H1 (cell line): ENCODE results near the gene F10. TPM values are rescaled to one million over a fixed set of nuclear protein-coding genes. Genes with fewer than 3 reads are reported as not detected.

Source experiments
- CTCF ChIA-PET: fragments of 300-600 bp; sonication (Branson Sonifier 250); formaldehyde crosslinking; loops from one replicate; lab custom pipeline; 2021; ENCODE audit not compliant: partially characterized antibody; lab: Charles Lee
- POLR2A ChIA-PET: fragments of 300-600 bp; sonication (Branson Sonifier 250); formaldehyde crosslinking; loops from one replicate; lab custom pipeline; 2021; ENCODE audit warnings: inconsistent platforms; ENCODE audit not compliant: partially characterized antibody; lab: Charles Lee
- DNase-seq, 2 experiments: peaks; one replicate each; pipeline versions ENCODE4 v3.0.0 to v3.0.0-alpha.2; 2010 to 2022; ENCODE audit warnings: low spot score in 2 of 2, low read depth in 1 of 2, mixed read lengths in 1 of 2
- FAIRE-seq: peaks from 2 replicates; lab custom pipeline; 2011; peaks lifted over from hg19 to GRCh38; lab: Jason Lieb, UNC
- H2AFZ ChIP-seq: 2 replicates; pipeline ENCODE4 v1.8.1; 2012; ENCODE audit warnings: low read length, inconsistent platforms
- H2AK5ac ChIP-seq: 2 replicates; pipeline ENCODE4 v1.6.1; 2013; ENCODE audit warnings: low read depth, low read length
- H2BK120ac ChIP-seq: replicated peaks from 2 replicates; pipeline ENCODE3; 2013; ENCODE audit warnings: low read depth, low read length, inconsistent platforms
- H2BK12ac ChIP-seq: 2 replicates; pipeline ENCODE4 v1.6.1; 2013; ENCODE audit warnings: low read depth, low read length
- H2BK15ac ChIP-seq: 2 replicates; pipeline ENCODE4 v1.6.1; 2013; ENCODE audit warnings: low read length
- H2BK20ac ChIP-seq: 2 replicates; pipeline ENCODE4 v1.6.1; 2013; ENCODE audit warnings: low read length
- H2BK5ac ChIP-seq: 2 replicates; pipeline ENCODE4 v1.6.1; 2013; ENCODE audit warnings: low read depth, low read length
- H3K14ac ChIP-seq: 2 replicates; pipeline ENCODE4 v1.6.1; 2013; ENCODE audit warnings: inconsistent platforms; ENCODE audit not compliant: insufficient read length
- H3K18ac ChIP-seq: 2 replicates; pipeline ENCODE4 v1.6.1; 2013; ENCODE audit warnings: low read length; ENCODE audit errors: extremely low read depth
- H3K23ac ChIP-seq: 2 replicates; pipeline ENCODE4 v1.6.1; 2013; ENCODE audit warnings: inconsistent platforms; ENCODE audit not compliant: insufficient read length
- H3K23me2 ChIP-seq: 2 replicates; pipeline ENCODE4 v1.6.1; 2013; ENCODE audit warnings: low read depth, low read length
- H3K27ac ChIP-seq: 2 replicates; pipeline ENCODE4 v1.6.1; 2011; ENCODE audit warnings: low read depth, low read length, inconsistent platforms
- H3K27me3 ChIP-seq, 4 experiments: replicated peaks in 1 of 4; 1 replicate in 1 of 4; 2 replicates in 3 of 4; pipeline versions ENCODE4 v1.6.1 to v1.8.1; 2011 to 2013; ENCODE audit warnings: low read length in 3 of 4, mild to moderate bottlenecking in 3 of 4, inconsistent platforms in 2 of 4, mixed read lengths in 2 of 4, moderate library complexity in 1 of 4; ENCODE audit not compliant: control insufficient read depth in 3 of 4, insufficient read depth in 3 of 4; ENCODE audit errors: extremely low read depth in 1 of 4
- H3K36me3 ChIP-seq, 4 experiments: 2 replicates each; pipeline versions ENCODE4 v1.6.1 to v1.8.1; 2011 to 2013; ENCODE audit warnings: mild to moderate bottlenecking in 4 of 4, low read length in 3 of 4, moderate library complexity in 2 of 4, control low read depth in 1 of 4, inconsistent platforms in 1 of 4; ENCODE audit not compliant: insufficient read depth in 4 of 4, control insufficient read depth in 2 of 4
- H3K4ac ChIP-seq: replicated peaks from 2 replicates; pipeline ENCODE3; 2013; ENCODE audit warnings: low read length, low read depth, mixed read lengths, inconsistent platforms; ENCODE audit not compliant: insufficient read length
- H3K4me1 ChIP-seq, 4 experiments: replicated peaks in 1 of 4; 1 replicate in 1 of 4; 2 replicates in 3 of 4; pipeline versions ENCODE4 v1.6.1 to v1.8.1; 2011 to 2013; ENCODE audit warnings: low read length in 3 of 4, inconsistent platforms in 2 of 4, mixed read lengths in 1 of 4; ENCODE audit not compliant: insufficient read depth in 4 of 4, control insufficient read depth in 3 of 4
- H3K4me2 ChIP-seq, 2 experiments: 2 replicates each; pipeline versions ENCODE4 v1.6.1 to v1.8.1; 2011 to 2013; ENCODE audit warnings: low read depth in 2 of 2, low read length in 2 of 2, control low read depth in 1 of 2, inconsistent platforms in 1 of 2, mild to moderate bottlenecking in 1 of 2; ENCODE audit not compliant: insufficient read depth in 1 of 2
- H3K4me3 ChIP-seq, 4 experiments: fragments of 200-600, 300-600 bp in 1 of 4; sonication (generic), shearing (Covaris generic), sonication (Bioruptor Twin) in 1 of 4; 2 replicates each; pipeline versions ENCODE4 v1.5.1 to v1.8.1; 2011 to 2016; ENCODE audit warnings: low read length in 4 of 4, low read depth in 3 of 4, control low read depth in 2 of 4, inconsistent platforms in 2 of 4, mild to moderate bottlenecking in 2 of 4, mixed read lengths in 1 of 4, moderate library complexity in 1 of 4; ENCODE audit not compliant: insufficient read depth in 2 of 4; ENCODE audit errors: extremely low read depth in 1 of 4
- H3K56ac ChIP-seq: replicated peaks from 2 replicates; pipeline ENCODE3; 2013; ENCODE audit warnings: low read depth, mild to moderate bottlenecking, mixed read lengths, low read length, inconsistent platforms; ENCODE audit not compliant: insufficient read length
- H3K79me1 ChIP-seq: 2 replicates; pipeline ENCODE4 v1.6.1; 2013; ENCODE audit warnings: low read depth, low read length, control low read depth
- H3K79me2 ChIP-seq, 2 experiments: 2 replicates each; pipeline versions ENCODE4 v1.6.1 to v1.8.1; 2012 to 2013; ENCODE audit warnings: low read length in 2 of 2, mild to moderate bottlenecking in 2 of 2, inconsistent platforms in 1 of 2; ENCODE audit not compliant: insufficient read depth in 2 of 2, control insufficient read depth in 1 of 2
- H3K9ac ChIP-seq, 4 experiments: replicated peaks in 1 of 4; 1 replicate in 1 of 4; 2 replicates in 3 of 4; pipeline versions ENCODE4 v1.6.1 to v1.8.1; 2011 to 2013; ENCODE audit warnings: low read depth in 3 of 4, low read length in 3 of 4, control low read depth in 2 of 4, mild to moderate bottlenecking in 2 of 4, moderate library complexity in 2 of 4, inconsistent platforms in 1 of 4; ENCODE audit errors: extremely low read depth in 1 of 4
- H3K9me3 ChIP-seq, 2 experiments: 2 replicates each; pipeline versions ENCODE4 v1.6.1 to v1.8.1; 2012 to 2013; ENCODE audit warnings: mild to moderate bottlenecking in 2 of 2, moderate library complexity in 2 of 2, control low read depth in 1 of 2, inconsistent platforms in 1 of 2, low read depth in 1 of 2, low read length in 1 of 2, mixed read lengths in 1 of 2; ENCODE audit not compliant: insufficient read depth in 2 of 2
- H4K20me1 ChIP-seq, 2 experiments: replicated peaks in 1 of 2; 2 replicates each; pipeline versions ENCODE3 to v1.8.1; 2011 to 2013; ENCODE audit warnings: inconsistent platforms in 2 of 2, low read length in 2 of 2, mild to moderate bottlenecking in 1 of 2; ENCODE audit not compliant: insufficient read depth in 2 of 2, control insufficient read depth in 1 of 2
- H4K5ac ChIP-seq: 2 replicates; pipeline ENCODE4 v1.6.1; 2013; ENCODE audit warnings: low read length, low read depth, mixed read lengths, inconsistent platforms; ENCODE audit not compliant: insufficient read length
- H4K8ac ChIP-seq: 2 replicates; pipeline ENCODE4 v1.8.0; 2013; ENCODE audit warnings: mild to moderate bottlenecking, moderate library complexity, low read length, inconsistent platforms; ENCODE audit not compliant: insufficient read depth; ENCODE audit errors: extremely low read depth
- H4K91ac ChIP-seq: replicated peaks from 2 replicates; pipeline ENCODE3; 2013; ENCODE audit warnings: low read length, mixed read lengths, inconsistent platforms; ENCODE audit not compliant: insufficient read length
- CTBP2 ChIP-seq: IDR thresholded peaks from 2 replicates; pipeline ENCODE4 v1.7.0; 2011; ENCODE audit warnings: borderline replicate concordance, mild to moderate bottlenecking, moderate library complexity, mixed read lengths, low read length; ENCODE audit not compliant: insufficient read depth, insufficient read length
- CTCF ChIP-seq, 3 experiments: IDR thresholded peaks; 1 replicate in 2 of 3; 2 replicates in 1 of 3; pipeline versions ENCODE4 v1.5.1 to v1.6.1; 2011; ENCODE audit warnings: low read length in 3 of 3, mild to moderate bottlenecking in 3 of 3, inconsistent platforms in 2 of 3, low read depth in 1 of 3, moderate library complexity in 1 of 3; ENCODE audit not compliant: insufficient read depth in 1 of 3; ENCODE audit errors: control extremely low read depth in 1 of 3
- E2F6 ChIP-seq: IDR thresholded peaks from 2 replicates; pipeline ENCODE4 v1.6.1; 2012; ENCODE audit warnings: inconsistent platforms
- YY1 ChIP-seq: IDR thresholded peaks from 2 replicates; pipeline ENCODE4 v1.6.1; 2011; ENCODE audit warnings: low read depth, mild to moderate bottlenecking, low read length
- WGBS, 2 experiments: shearing (Covaris generic) in 1 of 2; methylation state at CpG; one replicate each; pipeline versions ENCODE4 v1.1.6 to v1.1.7; 2013 to 2015; ENCODE audit warnings: low lambda C conversion rate in 2 of 2, mixed read lengths in 2 of 2, inconsistent platforms in 1 of 2, low coverage in 1 of 2, missing lambda C conversion rate in 1 of 2; ENCODE audit not compliant: insufficient replicate concordance in 2 of 2, insufficient coverage in 1 of 2, insufficient read length in 1 of 2; ENCODE audit errors: extremely low coverage in 1 of 2, missing lambda C conversion rate in 1 of 2; 5-methylcytosine and 5-hydroxymethylcytosine counted together
- polyA plus RNA-seq, 7 experiments: library from polyadenylated mRNA; depleted of rRNA in 3 of 7; stranded (reverse) in 5 of 7; unstranded in 2 of 7; fragments of >200 nt in 5 of 7; fragments of 200-250 nt in 2 of 7; gene quantifications; 1 replicate in 5 of 7; 2 replicates in 1 of 7; 4 replicates in 1 of 7; pipeline versions ENCODE4 v1.2.1 to v1.2.3, GENCODE V29; 2011 to 2013; ENCODE audit warnings: missing spikeins in 2 of 7, mixed read lengths in 2 of 7
- total RNA-seq: library from RNA; stranded (reverse); fragmentation: NEBNext Ultra II Directional; extraction: Animal tissue kit (Norgen Biotek cat#: 25700); gene quantifications from 2 replicates; pipeline ENCODE4 v1.2.1, GENCODE V29; 2021

Gene F10
- total and polyA plus RNA-seq, 2 of the 8 experiments (the other 6 are each of a cell fraction or from before 2014, with no cell fraction given) = 2.0 to 4.2 TPM

GRCh38 chr13:113095146-113096051 is 27.2 kb upstream of the F10 start:
- POLR2A ChIA-PET = interaction anchor here (0.8 to 3.1 kb wide), 2 partner anchors 9 to 21 kb away, joined by 3 to 14 read pairs; partner anchors contain the start of gene F7
- no peak overlapping the region for H3K14ac ChIP-seq
- H2BK15ac ChIP-seq = no peak overlapping the region
- no peaks in the 10 kb centered on the region for H3K9me3 ChIP-seq
- H3K9ac ChIP-seq = no peak overlapping the region
- no peak overlapping the region for H4K5ac ChIP-seq
- H2AK5ac ChIP-seq = no peak overlapping the region
- no peaks in the 10 kb centered on the region for H3K27me3 ChIP-seq
- peak overlapping the region; percentile 9; the same call in 1 of the 2 replicates for H2BK12ac ChIP-seq
- FAIRE-seq (no peak), DNase-seq (no peak)
- H3K4me2 ChIP-seq = no peak overlapping the region
- no peaks in the 10 kb centered on the region; a peak in 1 of 8 replicates for H3K36me3 ChIP-seq
- no peaks in the 10 kb centered on the region; the same call in 1 of the 2 replicates for H3K79me1 ChIP-seq
- no peaks in the 10 kb centered on the region for H3K23me2 ChIP-seq
- H4K20me1 ChIP-seq = peaks cover 0 to 1% of the 10 kb centered on the region in 2 experiments
- no peak overlapping the region for H3K4me3 ChIP-seq
- no peak overlapping the region for H4K91ac ChIP-seq
- WGBS, 2 experiments = 89% methylated on average over 25 of the region's 25 CpGs; no CpG with 5 or more reads in 1 of the 2 experiments
- peak overlapping the region; percentile 53 for H3K4ac ChIP-seq
- no peak overlapping the region for H3K56ac ChIP-seq
- H2BK5ac ChIP-seq = no peak overlapping the region
- no peak overlapping the region for H3K18ac ChIP-seq
- no peaks in the 10 kb centered on the region for H3K79me2 ChIP-seq
- peak overlapping the region; percentile 64; the same call in 1 of the 2 replicates for H4K8ac ChIP-seq
- no peak overlapping the region for H3K27ac ChIP-seq
- CTCF ChIA-PET = interaction anchor here (1.0 to 3.5 kb wide), 5 partner anchors 8 to 60 kb away, joined by 3 to 30 read pairs (median 5); partner anchors contain the start of gene F10
- no peak overlapping the region for H2AFZ ChIP-seq
- H2BK120ac ChIP-seq = no peak overlapping the region
- no peak overlapping the region for H3K23ac ChIP-seq
- H2BK20ac ChIP-seq = no peak overlapping the region
- H3K4me1 ChIP-seq = no peaks in the 10 kb centered on the region; a peak in 1 of 7 replicates
- no peak for TF ChIP-seq CTBP2
- TF ChIP-seq E2F6 = no peak
- no peak for TF ChIP-seq YY1
- no peak for TF ChIP-seq CTCF (IDR thresholded peaks at IDR 0.05; ENCODE audit: control extremely low read depth in 1 of 3, insufficient read depth in 1 of 3, low read depth in 1 of 3, low read length in 3 of 3)
